Measurements from ENCODE around the gene PHLDB1. TPM values are rescaled to one million over a fixed set of nuclear protein-coding genes. Genes with fewer than 3 reads are reported as not detected.

PHLDB1 gene
- total and polyA plus RNA-seq, 2 donors (not counting 3 experiments of a cell fraction or from before 2014, with no cell fraction given): 99.7 to 183 TPM

GRCh38 chr11:118612378-118612777 lies 5.0 kb downstream of the PHLDB1 start:
- H3K9ac ChIP-seq (replicated peaks; ENCODE audit: extremely low read depth, insufficient read depth, low read length): peak overlapping the region; percentile 72
- FAIRE-seq (peak; percentile 100), DNase-seq (ENCODE audit: low read depth, low spot score) (peak; percentile 90)
- peaks cover 48% of the 10 kb centered on the region for H3K79me2 ChIP-seq (ENCODE audit: control insufficient read depth, insufficient read depth, low read length)
- no peak overlapping the region for H2AFZ ChIP-seq (ENCODE audit: low read depth, low read length)
- no peaks in the 10 kb centered on the region for H3K9me3 ChIP-seq (replicated peaks; ENCODE audit: control insufficient read depth, insufficient read depth, low read length)
- ChIA-PET CTCF (interaction anchor here (0.8 to 7.3 kb wide), 5 partner anchors 8 to 46 kb away, joined by 3 to 138 read pairs (median 4); no protein-coding TSS in a partner anchor), POLR2A (interaction anchor here (0.5 to 1.9 kb wide), 5 partner anchors 9 to 312 kb away, joined by 3 to 13 read pairs (median 6); no protein-coding TSS in a partner anchor)
- no peaks in the 10 kb centered on the region for H3K27me3 ChIP-seq (ENCODE audit: control insufficient read depth in 2 of 2, insufficient read depth in 2 of 2, low read length in 2 of 2)
- intact Hi-C loops (cut with micrococcal nuclease) (loop anchor here (1.0 to 5.0 kb wide), 5 partner anchors 9 to 708 kb away; partner anchors contain the start of genes ARCN1 and DDX6), dilution Hi-C loops (cut with MboI; ENCODE audit: extremely low pct_ligation_motif_present, low sequenced_read_pairs) (no loop called here)
- peak overlapping the region; percentile 84 for H3K27ac ChIP-seq (ENCODE audit: insufficient read depth, low read depth, low read length)
- H4K20me1 ChIP-seq (replicated peaks; ENCODE audit: control insufficient read depth, extremely low read depth, insufficient read depth, low read length): no peaks in the 10 kb centered on the region
- peaks cover 10 to 21% of the 10 kb centered on the region in 2 experiments for H3K36me3 ChIP-seq (ENCODE audit: control insufficient read depth in 2 of 2, extremely low read depth in 1 of 2, insufficient read depth in 2 of 2, low read length in 2 of 2)
- no peaks in the 10 kb centered on the region for H3K9me1 ChIP-seq (replicated peaks; ENCODE audit: control insufficient read depth, extremely low read depth, insufficient read depth, low read length)
- BruUV-seq (replicated peaks): no TSS peak
- peaks cover 61% of the 10 kb centered on the region for H3K4me1 ChIP-seq (ENCODE audit: control insufficient read depth, extremely low read depth, insufficient read depth, low read length)
- H3K4me2 ChIP-seq (ENCODE audit: insufficient read depth, low read length): peak overlapping the region; percentile 52
- peak overlapping the region in 1 of 3 experiments; percentile 28 for H3K4me3 ChIP-seq (replicated peaks in 1 of 3; ENCODE audit: insufficient read depth in 1 of 3, low read depth in 1 of 3, low read length in 3 of 3)
- TF ChIP-seq, protein P1, sequence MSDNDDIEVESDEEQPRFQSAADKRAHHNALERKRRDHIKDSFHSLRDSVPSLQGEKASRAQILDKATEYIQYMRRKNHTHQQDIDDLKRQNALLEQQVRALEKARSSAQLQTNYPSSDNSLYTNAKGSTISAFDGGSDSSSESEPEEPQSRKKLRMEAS (IDR thresholded peaks at IDR 0.05; ENCODE audit: insufficient read depth, insufficient read length): no peak
- no peak for TF ChIP-seq POLR2A (IDR thresholded peaks at IDR 0.05; ENCODE audit: low read depth, low read length)
- no peak for TF ChIP-seq EZH2 (IDR thresholded peaks at IDR 0.05; ENCODE audit: borderline replicate concordance, low read depth, low read length, severe bottlenecking)
- no peak for TF ChIP-seq CTCF (IDR thresholded peaks at IDR 0.05; ENCODE audit: extremely low read depth in 1 of 2, insufficient read depth in 1 of 2, low read depth in 1 of 2, low read length in 2 of 2)
- TF ChIP-seq JUN (IDR thresholded peaks at IDR 0.05; ENCODE audit: borderline replicate concordance, insufficient read depth, insufficient read length, low read depth): peak; percentile 52
- peak; percentile 97 for TF ChIP-seq POLR2AphosphoS5 (IDR thresholded peaks at IDR 0.05; ENCODE audit: insufficient read depth, low read depth, low read length)
- TF ChIP-seq GATA2 (IDR thresholded peaks at IDR 0.05; ENCODE audit: insufficient read depth, insufficient read length, low read depth, low read length): peak; percentile 41
- peak; percentile 74 for TF ChIP-seq FOS (IDR thresholded peaks at IDR 0.05; ENCODE audit: borderline replicate concordance, insufficient read depth, low read length)
